ENCODE results near the gene PPIA.
"Not testable (repeated sequence)": the region's sequence is repeated elsewhere in the genome, so short reads cannot be mapped to it uniquely, and the experiment has no call there.

The PPIA gene

GRCh38 chr7:44764665-44765578 lies 31.6 kb upstream of the PPIA start:
- DNase-seq: no peak

- DNase-seq: no peak
Measured at GRCh38 chr7:44765579-44766415, 30.7 kb upstream of the PPIA start.

DNA sequence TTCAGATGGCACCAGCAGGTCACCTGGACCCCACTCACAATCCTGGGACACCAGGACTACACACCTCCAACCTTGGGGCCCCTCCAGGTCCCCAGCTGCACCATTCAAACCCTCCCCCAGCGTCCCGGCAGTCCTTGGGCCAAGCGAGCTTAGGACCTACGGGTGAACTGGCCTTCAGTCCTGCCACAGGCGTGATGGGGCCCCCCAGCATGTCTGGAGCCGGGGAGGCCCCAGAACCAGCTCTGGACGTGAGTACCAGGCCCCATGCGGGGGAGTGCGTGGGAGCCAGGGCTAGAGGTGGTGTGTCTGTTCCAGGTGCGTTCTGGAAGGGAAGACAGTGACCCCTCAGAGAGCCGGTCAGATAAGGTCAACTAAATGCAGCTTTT lies 30.1 kb upstream of the PPIA start:
- no peak for DNase-seq

GRCh38 chr7:44767134-44767911 lies 29.2 kb upstream of the PPIA start:
- DNase-seq: no peak

- DNase-seq: no peak
Measured at GRCh38 chr7:44767912-44768627, 28.4 kb upstream of the PPIA start.

GRCh38 chr7:44768628-44769371 lies 27.7 kb upstream of the PPIA start:
- no peak for DNase-seq

DNA sequence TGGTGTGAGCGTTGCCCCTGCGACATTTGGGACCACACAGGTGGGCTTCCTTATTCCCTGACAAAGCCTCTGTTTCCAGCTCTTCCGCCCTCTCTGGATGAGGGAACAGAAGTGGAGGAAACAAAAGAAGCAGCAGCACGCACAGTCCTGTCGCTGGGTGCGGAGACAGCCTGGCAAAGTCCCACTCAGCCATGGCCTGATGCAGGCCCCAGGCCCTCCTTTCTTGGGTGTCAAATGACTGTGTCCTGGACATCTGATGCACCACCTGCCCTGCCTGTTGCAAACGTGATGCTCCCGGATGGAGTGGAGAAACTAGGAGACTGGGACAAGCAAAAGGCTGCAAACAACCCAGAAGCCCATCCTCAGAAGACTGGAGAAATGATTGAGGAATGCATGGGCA lies 27.1 kb upstream of the PPIA start:
- no peak for DNase-seq

DNA sequence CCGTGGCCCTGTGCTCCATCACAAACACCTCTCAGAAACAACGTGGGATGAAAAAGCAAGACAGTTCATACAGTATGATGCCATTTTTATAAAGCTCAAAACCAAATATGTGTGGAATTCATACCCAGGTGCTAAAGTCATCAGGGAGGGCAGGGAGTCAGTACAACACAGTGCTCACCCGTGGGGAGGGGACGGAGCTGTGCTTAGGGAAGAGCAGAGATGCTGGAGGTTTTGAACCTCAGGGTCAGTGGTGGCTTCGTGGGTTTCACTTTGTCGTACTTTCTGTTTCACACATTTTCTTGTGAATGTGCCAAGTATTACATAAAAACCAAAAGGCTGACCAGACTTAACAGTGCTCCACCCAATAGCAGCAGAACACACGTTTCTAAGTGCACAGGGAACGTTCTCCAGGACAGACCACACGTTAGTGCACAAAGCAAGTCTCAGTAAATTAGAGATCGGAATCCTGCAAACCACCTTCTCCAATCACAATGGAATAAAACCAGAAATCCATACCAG lies 26.6 kb upstream of the PPIA start:
- DNase-seq: peak; percentile 17

GRCh38 chr7:44771358-44771757 lies 25.1 kb upstream of the PPIA start:
- no peak for DNase-seq

- no peak for DNase-seq
Measured at GRCh38 chr7:44772440-44772839, 24.0 kb upstream of the PPIA start.

DNA sequence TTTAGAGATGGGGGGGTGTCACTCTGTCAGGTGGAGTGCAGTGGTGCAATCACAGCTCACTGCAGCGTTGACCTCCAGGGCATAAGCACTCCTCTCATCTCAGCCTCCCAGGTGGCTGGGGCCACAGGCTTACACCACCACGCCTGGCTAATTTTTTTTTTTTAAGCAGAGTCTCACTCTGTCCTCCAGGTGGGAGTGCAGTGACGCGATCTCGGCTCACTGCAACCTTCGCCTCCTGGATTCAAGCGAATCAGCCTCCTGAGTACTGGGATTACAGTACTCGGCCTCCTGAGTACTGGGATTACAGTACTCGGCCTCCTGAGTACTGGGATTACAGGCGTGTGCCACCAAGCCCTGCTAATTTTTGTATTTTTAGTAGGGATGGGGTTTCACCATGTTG lies 23.6 kb upstream of the PPIA start:
- no peak for DNase-seq

- not testable (repeated sequence) for DNase-seq
Measured at GRCh38 chr7:44774486-44774885, 22.0 kb upstream of the PPIA start.

DNA sequence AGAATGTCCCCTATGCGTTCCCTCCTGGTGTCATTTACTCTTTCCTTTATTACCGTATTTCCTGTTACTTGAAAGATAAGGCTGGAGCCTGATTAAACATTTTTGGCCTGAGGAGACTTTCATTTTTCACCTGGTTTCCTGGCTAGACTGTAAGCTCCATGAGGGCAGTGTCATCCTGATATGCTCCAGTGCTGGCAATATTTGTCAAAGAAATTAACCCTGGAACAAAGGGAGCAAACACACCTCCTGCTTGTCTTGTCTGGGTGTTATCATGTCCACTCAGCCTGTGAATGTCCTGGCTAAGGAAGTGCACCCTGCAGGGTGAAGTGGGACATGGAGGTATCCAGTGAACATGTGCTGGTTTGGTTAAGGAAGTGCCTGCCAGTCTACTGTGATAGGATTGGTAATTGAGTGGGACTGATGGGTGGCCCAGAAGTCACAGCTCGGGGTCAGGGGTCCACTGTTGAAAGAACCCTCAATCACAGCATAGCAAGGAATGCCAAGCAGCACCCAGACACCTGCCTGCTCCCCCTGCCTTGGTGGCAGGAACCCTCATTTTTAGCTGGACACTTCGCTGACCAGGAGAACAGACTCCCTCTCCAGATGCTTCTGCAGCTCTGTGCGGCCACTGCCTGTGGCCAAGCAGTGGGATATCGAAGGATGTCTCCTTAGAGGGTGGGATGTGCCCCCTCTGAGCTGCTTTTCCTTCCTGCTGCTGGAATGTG lies 20.9 kb upstream of the PPIA start:
- no peak for DNase-seq

GRCh38 chr7:44776211-44776610 lies 20.3 kb upstream of the PPIA start:
- no peak for DNase-seq

DNA sequence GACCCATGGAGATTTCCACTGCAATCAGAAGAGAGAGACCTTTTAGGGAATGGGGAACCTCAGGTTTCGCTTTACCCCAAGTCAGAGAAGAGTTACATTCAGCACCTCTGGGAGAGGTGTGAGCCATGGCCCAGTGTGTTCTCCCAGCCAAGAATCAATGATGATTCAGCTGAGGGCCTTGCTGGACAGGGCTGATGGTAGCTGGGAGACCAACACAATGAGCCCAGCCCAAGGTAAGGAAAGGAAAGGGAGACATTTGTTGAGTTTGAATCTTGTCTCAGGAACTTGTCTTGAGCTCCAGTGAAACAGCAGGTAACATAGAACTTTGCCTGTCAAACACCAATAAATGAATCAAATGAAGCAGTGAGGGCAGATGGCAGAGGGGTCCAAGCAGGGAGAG lies 14.0 kb upstream of the PPIA start:
- no peak for DNase-seq

- no peak for DNase-seq
Measured at GRCh38 chr7:44783407-44783806, 13.1 kb upstream of the PPIA start.

- DNase-seq: no peak
Measured at GRCh38 chr7:44784364-44784763, 12.1 kb upstream of the PPIA start.

DNA sequence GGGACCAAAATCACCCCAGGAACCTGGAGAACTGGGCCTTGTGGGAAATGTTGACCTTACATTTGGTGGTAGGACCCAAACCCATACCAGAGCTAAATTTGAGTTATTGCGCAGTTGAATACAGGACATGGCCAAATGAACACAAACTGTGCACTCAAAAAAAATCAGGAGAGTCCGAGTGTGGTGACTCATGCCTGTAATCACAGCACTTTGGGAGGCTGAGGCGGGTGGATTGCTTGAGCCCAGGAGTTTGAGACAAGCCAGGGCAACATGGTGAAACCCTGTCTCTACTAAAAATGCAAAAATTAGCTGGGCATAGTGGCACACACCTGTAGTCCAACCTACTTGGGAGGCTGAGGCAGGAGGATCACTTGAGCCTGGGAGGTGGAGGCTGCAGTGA lies 11.3 kb upstream of the PPIA start:
- DNase-seq: not testable (repeated sequence)

DNA sequence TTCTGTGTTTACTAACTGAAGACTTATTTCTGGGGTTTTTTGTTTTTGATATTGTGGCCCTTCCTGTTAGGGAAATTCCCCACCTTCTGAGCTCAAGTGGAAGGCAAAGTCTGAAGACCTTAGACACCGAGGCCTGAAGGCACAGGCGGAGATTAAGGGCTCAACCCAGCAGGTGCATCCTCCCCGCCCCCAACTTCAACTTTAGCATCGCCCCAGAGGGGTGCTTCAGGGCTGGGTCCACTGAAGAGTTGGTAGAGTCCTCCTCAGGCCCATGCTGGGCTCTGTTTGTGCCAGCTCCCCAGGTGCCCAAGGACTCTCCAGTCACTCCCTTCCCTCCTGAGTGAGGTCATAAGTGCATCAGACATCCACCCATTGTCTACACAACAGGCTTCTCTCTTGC lies 9.4 kb upstream of the PPIA start:
- DNase-seq: no peak

- no peak for DNase-seq
Measured at GRCh38 chr7:44787762-44788161, 8.7 kb upstream of the PPIA start.

DNA sequence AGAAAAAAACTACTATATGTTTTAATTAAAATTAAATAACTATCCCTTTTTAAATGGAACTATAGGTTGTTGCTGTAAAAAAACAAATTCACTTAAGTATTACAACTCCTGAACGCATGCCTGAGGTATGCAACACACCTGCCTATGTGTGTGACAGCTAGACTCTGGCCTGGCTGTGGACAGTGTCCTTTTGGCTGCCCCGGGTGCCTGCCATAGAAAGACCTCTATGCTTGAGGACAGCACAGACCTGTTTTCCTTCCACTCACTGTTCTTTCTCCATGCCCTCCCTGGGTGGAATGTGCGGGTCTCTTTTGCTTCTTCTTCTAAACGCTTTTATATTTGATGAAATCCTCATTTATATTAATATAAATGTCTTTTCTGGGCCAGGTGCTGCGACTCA lies 6.5 kb upstream of the PPIA start:
- no peak for DNase-seq
